H1 (cell line): ENCODE data around the gene MRPS27.

ENCODE experiments used
- CREB1 ChIP-seq: IDR thresholded peaks from 2 replicates; pipeline ENCODE4 v1.6.1; 2012; ENCODE audit warnings: inconsistent platforms
- CTCF ChIP-seq, 3 experiments: IDR thresholded peaks; 1 replicate in 2 of 3; 2 replicates in 1 of 3; pipeline versions ENCODE4 v1.5.1 to v1.6.1; 2011; ENCODE audit warnings: low read length in 3 of 3, mild to moderate bottlenecking in 3 of 3, inconsistent platforms in 2 of 3, low read depth in 1 of 3, moderate library complexity in 1 of 3; ENCODE audit not compliant: insufficient read depth in 1 of 3; ENCODE audit errors: control extremely low read depth in 1 of 3
- EZH2 ChIP-seq: fragments of 200-600 bp; sonication (generic); IDR thresholded peaks from 2 replicates; pipeline ENCODE4 v1.7.1; 2012; ENCODE audit warnings: low read depth, mild to moderate bottlenecking, moderate library complexity, low read length, inconsistent platforms; ENCODE audit not compliant: severe bottlenecking
- HDAC2 ChIP-seq, 2 experiments: fragments of 300-600 bp in 1 of 2; sonication (generic) in 1 of 2; IDR thresholded peaks; 2 replicates each; pipeline ENCODE4 v1.6.1; 2011 to 2012; ENCODE audit warnings: low read depth in 2 of 2, low read length in 2 of 2, mild to moderate bottlenecking in 2 of 2, moderate library complexity in 2 of 2, borderline replicate concordance in 1 of 2, inconsistent platforms in 1 of 2
- JUN ChIP-seq: IDR thresholded peaks from 2 replicates; pipeline ENCODE4 v1.6.1; 2011; ENCODE audit warnings: low read depth, mild to moderate bottlenecking, improper control_type of control experiment, low read length
- POLR2A ChIP-seq, 2 experiments: IDR thresholded peaks; 1 replicate in 1 of 2; 2 replicates in 1 of 2; pipeline ENCODE4 v1.6.1; 2011; ENCODE audit warnings: low read depth in 2 of 2, low read length in 2 of 2, mild to moderate bottlenecking in 2 of 2; ENCODE audit errors: control extremely low read depth in 1 of 2
- RFX5 ChIP-seq: IDR thresholded peaks from 2 replicates; pipeline ENCODE4 v1.6.1; 2011; ENCODE audit warnings: low read depth, low read length, improper control_type of control experiment, borderline replicate concordance
- SAP30 ChIP-seq: fragments of 300-600 bp; sonication (generic); IDR thresholded peaks from 2 replicates; pipeline ENCODE4 v1.7.1; 2012; ENCODE audit warnings: low read length, moderate library complexity, mild to moderate bottlenecking, inconsistent platforms; ENCODE audit not compliant: insufficient read depth, insufficient replicate concordance
- TAF1 ChIP-seq: IDR thresholded peaks from 2 replicates; pipeline ENCODE4 v1.6.1; 2011; ENCODE audit warnings: mild to moderate bottlenecking, low read depth, low read length
- TEAD4 ChIP-seq: IDR thresholded peaks from 2 replicates; pipeline ENCODE4 v1.6.1; 2012; ENCODE audit warnings: low read depth, low read length, inconsistent platforms, mixed read lengths
- USF2 ChIP-seq: IDR thresholded peaks from 2 replicates; pipeline ENCODE4 v1.6.1; 2011; ENCODE audit warnings: low read length, improper control_type of control experiment
- ZNF274 ChIP-seq: IDR thresholded peaks from 2 replicates; pipeline ENCODE4 v1.7.0; 2012; ENCODE audit warnings: low read length, borderline replicate concordance; ENCODE audit errors: extremely low read depth

GRCh38 chr5:72300590-72301339, 19.3 kb downstream of the MRPS27 start:
- TF ChIP-seq EZH2 = no peak
- no peak for TF ChIP-seq SAP30
- no peak for TF ChIP-seq POLR2A (IDR thresholded peaks at IDR 0.05; ENCODE audit: control extremely low read depth in 1 of 2, low read depth in 2 of 2, low read length in 2 of 2)
- TF ChIP-seq CTCF (IDR thresholded peaks at IDR 0.05; ENCODE audit: control extremely low read depth in 1 of 3, insufficient read depth in 1 of 3, low read depth in 1 of 3, low read length in 3 of 3) = no peak
- TF ChIP-seq TAF1 = no peak
- no peak for TF ChIP-seq USF2
- no peak for TF ChIP-seq HDAC2 (IDR thresholded peaks at IDR 0.05; ENCODE audit: borderline replicate concordance in 1 of 2, low read depth in 2 of 2, low read length in 2 of 2)
- TF ChIP-seq RFX5 = no peak
- TF ChIP-seq JUN = no peak
- no peak for TF ChIP-seq CREB1
- no peak for TF ChIP-seq ZNF274
- no peak for TF ChIP-seq TEAD4
